ENCODE measurements around the gene ANGEL2. TPM values are rescaled to one million over a fixed set of nuclear protein-coding genes. Genes with fewer than 3 reads are reported as not detected.

Gene ANGEL2
- total RNA-seq, 1 donor from 2014 or later = 21.2 TPM

GRCh38 chr1:212950243-212951125 is 65.2 kb downstream of the ANGEL2 start, which contains the start of gene VASH2:
Gene VASH2 (plus strand): TSS chr1:212950541. CDS start chr1:212951543, 1,002 bp downstream.
- TF ChIP-seq CTCF (IDR thresholded peaks at IDR 0.05) = peak; percentile 45
- H3K36me3 Mint-ChIP-seq (ENCODE audit: low read depth) = no peaks in the 10 kb centered on the region
- H3K4me3 Mint-ChIP-seq (ENCODE audit: unreplicated experiment) = peak within 1 kb of the TSS; percentile 89
- no peak for DNase-seq (ENCODE audit: low spot score)
- H3K27ac Mint-ChIP-seq (ENCODE audit: unreplicated experiment) = peak within 1 kb of the TSS; percentile 62
- H3K9me3 Mint-ChIP-seq (ENCODE audit: low read depth) = no peaks in the 10 kb centered on the region
- no peaks in the 10 kb centered on the region for H3K27me3 Mint-ChIP-seq (ENCODE audit: low read depth)
- H3K4me1 Mint-ChIP-seq (ENCODE audit: low read depth) = peaks cover 14% of the 10 kb centered on the region

- Mint-ChIP-seq H3K27ac (ENCODE audit: unreplicated experiment) (no peak overlapping the region), H3K27me3 (ENCODE audit: low read depth) (no peaks in the 10 kb centered on the region), H3K36me3 (ENCODE audit: low read depth) (no peaks in the 10 kb centered on the region), H3K9me3 (ENCODE audit: low read depth) (no peaks in the 10 kb centered on the region), H3K4me1 (ENCODE audit: low read depth) (peaks cover 14% of the 10 kb centered on the region), H3K4me3 (ENCODE audit: unreplicated experiment) (peak overlapping the region; percentile 89)
- DNase-seq (ENCODE audit: low spot score) = no peak
- TF ChIP-seq CTCF (IDR thresholded peaks at IDR 0.05) = no peak
Observed at GRCh38 chr1:212949771-212950170, 65.9 kb downstream of the ANGEL2 start.

DNA sequence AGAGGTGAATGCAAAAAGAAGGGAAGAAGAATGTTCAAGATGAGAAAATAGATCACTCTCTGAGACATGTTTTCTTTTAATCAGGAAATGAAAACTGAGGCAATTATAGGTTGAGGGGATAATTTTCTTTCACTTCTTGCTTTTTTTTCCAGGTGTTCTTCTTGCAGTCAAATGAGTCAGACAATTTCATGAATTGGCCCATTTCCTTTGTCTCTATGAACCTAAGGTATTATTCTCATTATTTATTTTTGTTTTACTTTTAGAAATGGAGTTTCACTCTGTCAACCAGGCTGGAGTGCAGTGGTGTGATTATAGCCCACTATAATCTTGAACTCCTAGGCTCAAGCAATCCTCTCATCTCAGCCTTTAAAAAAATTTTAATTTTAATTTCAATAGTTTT is 68.8 kb downstream of the ANGEL2 start:
- TF ChIP-seq CTCF (IDR thresholded peaks at IDR 0.05) = no peak

DNA sequence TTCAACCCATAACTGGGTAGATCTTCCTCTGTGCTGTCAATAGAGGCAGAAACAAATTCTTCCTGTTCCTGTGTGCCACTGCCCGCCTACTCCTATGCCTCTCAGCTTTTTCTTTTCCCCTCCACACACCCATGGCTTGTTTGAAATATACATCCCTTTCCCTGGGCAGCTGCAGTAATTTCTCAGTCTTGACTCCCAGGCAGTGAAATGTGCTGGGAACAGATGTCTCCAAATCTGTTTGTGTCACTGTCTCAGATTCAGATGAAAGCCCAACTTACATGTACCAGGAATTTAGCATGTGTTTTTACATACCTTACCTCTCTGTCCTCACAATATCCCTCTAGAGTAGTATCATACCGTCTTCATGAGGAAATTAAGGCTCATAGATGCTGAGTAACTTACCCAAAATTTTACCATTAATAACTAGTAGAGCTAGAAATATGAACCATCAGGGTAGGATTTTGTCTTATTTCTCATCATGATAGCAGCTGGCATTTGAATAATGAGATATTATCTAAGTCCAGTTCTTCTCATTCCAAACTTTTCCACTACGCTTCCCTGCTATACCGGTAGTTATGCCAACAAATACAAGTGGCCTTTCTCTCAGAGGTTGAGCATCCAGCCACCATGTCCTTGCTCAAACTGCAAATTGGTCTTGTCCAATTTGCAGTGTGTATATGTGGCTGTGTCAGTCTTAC is 70.1 kb downstream of the ANGEL2 start:
- H3K27ac Mint-ChIP-seq (ENCODE audit: unreplicated experiment) = no peak overlapping the region
- no peaks in the 10 kb centered on the region for H3K36me3 Mint-ChIP-seq (ENCODE audit: low read depth)
- no peak overlapping the region for H3K4me3 Mint-ChIP-seq (ENCODE audit: unreplicated experiment)
- peaks cover 5% of the 10 kb centered on the region for H3K4me1 Mint-ChIP-seq (ENCODE audit: low read depth)
- H3K9me3 Mint-ChIP-seq (ENCODE audit: low read depth) = peaks cover 7% of the 10 kb centered on the region
- H3K27me3 Mint-ChIP-seq (ENCODE audit: low read depth) = no peaks in the 10 kb centered on the region
- TF ChIP-seq CTCF (IDR thresholded peaks at IDR 0.05) = no peak
- no peak for DNase-seq (ENCODE audit: low spot score)

More for the DNA sequence above, 68.8 kb downstream of the ANGEL2 start:
- Mint-ChIP-seq H3K9me3 (ENCODE audit: low read depth) (no peaks in the 10 kb centered on the region), H3K4me1 (ENCODE audit: low read depth) (peaks cover 5% of the 10 kb centered on the region), H3K4me3 (ENCODE audit: unreplicated experiment) (no peak overlapping the region), H3K27ac (ENCODE audit: unreplicated experiment) (no peak overlapping the region), H3K36me3 (ENCODE audit: low read depth) (no peaks in the 10 kb centered on the region), H3K27me3 (ENCODE audit: low read depth) (no peaks in the 10 kb centered on the region)
- no peak for DNase-seq (ENCODE audit: low spot score)

GRCh38 chr1:212945056-212945455 is 70.6 kb downstream of the ANGEL2 start:
- H3K4me3 Mint-ChIP-seq (ENCODE audit: unreplicated experiment) = no peak overlapping the region
- DNase-seq (ENCODE audit: low spot score) = no peak
- no peak overlapping the region for H3K27ac Mint-ChIP-seq (ENCODE audit: unreplicated experiment)
- H3K27me3 Mint-ChIP-seq (ENCODE audit: low read depth) = no peaks in the 10 kb centered on the region
- H3K9me3 Mint-ChIP-seq (ENCODE audit: low read depth) = peaks cover 11% of the 10 kb centered on the region
- no peak for TF ChIP-seq CTCF (IDR thresholded peaks at IDR 0.05)
- H3K4me1 Mint-ChIP-seq (ENCODE audit: low read depth) = peaks cover 3% of the 10 kb centered on the region
- peaks cover 2% of the 10 kb centered on the region for H3K36me3 Mint-ChIP-seq (ENCODE audit: low read depth)
